HepG2 (cell line): ENCODE data around the gene MRPL20. TPM values are rescaled to one million over a fixed set of nuclear protein-coding genes. Genes with fewer than 3 reads are reported as not detected.

Source experiments
- AKAP8 ChIP-seq: sonication (generic); formaldehyde crosslinking; IDR thresholded peaks from 2 replicates; pipeline ENCODE4 v1.5.1; 2020; ENCODE audit warnings: mild to moderate bottlenecking, missing genetic modification reagents
- ATF3 ChIP-seq: sonication (generic); formaldehyde crosslinking; IDR thresholded peaks from 2 replicates; pipeline ENCODE4 v1.4.0; 2020; ENCODE audit warnings: missing genetic modification reagents
- ISX ChIP-seq: sonication (generic); formaldehyde crosslinking; conservative IDR thresholded peaks from 2 replicates; pipeline ENCODE4 v1.5.0; 2020; ENCODE audit warnings: missing genetic modification reagents
- MTA3 ChIP-seq: sonication (generic); formaldehyde crosslinking; IDR thresholded peaks from 2 replicates; pipeline ENCODE4 v1.4.0; 2020; ENCODE audit warnings: missing genetic modification reagents
- PHF5A ChIP-seq: IDR thresholded peaks from one replicate; pipeline ENCODE4 v1.6.1; 2018; ENCODE audit warnings: low read depth, missing genetic modification reagents; ENCODE audit not compliant: unreplicated experiment
- POGK ChIP-seq: sonication (generic); formaldehyde crosslinking; conservative IDR thresholded peaks from 2 replicates; pipeline ENCODE4 v1.8.0; 2022; ENCODE audit warnings: mild to moderate bottlenecking, moderate library complexity, missing genetic modification reagents
- RCOR2 ChIP-seq: IDR thresholded peaks from 2 replicates; pipeline ENCODE4 v1.6.1; 2016; ENCODE audit warnings: missing biosample characterization, missing genetic modification reagents
- SCMH1 ChIP-seq: sonication (generic); formaldehyde crosslinking; IDR thresholded peaks from 2 replicates; pipeline ENCODE4 v1.9.0; 2021; ENCODE audit warnings: missing genetic modification reagents, mild to moderate bottlenecking, borderline replicate concordance
- ZBTB34 ChIP-seq: sonication (generic); formaldehyde crosslinking; IDR thresholded peaks from 2 replicates; pipeline ENCODE4 v1.8.0; 2022; ENCODE audit warnings: mild to moderate bottlenecking, missing genetic modification reagents
- ZBTB42 ChIP-seq: sonication (generic); formaldehyde crosslinking; IDR thresholded peaks from 2 replicates; pipeline ENCODE4 v1.5.0; 2020; ENCODE audit warnings: mild to moderate bottlenecking, missing genetic modification reagents
- ZNF124 ChIP-seq: sonication (generic); formaldehyde crosslinking; IDR thresholded peaks from 2 replicates; pipeline ENCODE4 v1.4.0; 2020; ENCODE audit warnings: missing genetic modification reagents
- ZNF451 ChIP-seq: sonication (generic); formaldehyde crosslinking; IDR thresholded peaks from 2 replicates; pipeline ENCODE4 v1.5.0; 2020; ENCODE audit warnings: mild to moderate bottlenecking, missing genetic modification reagents
- ZNF503 ChIP-seq: sonication (generic); formaldehyde crosslinking; IDR thresholded peaks from 2 replicates; pipeline ENCODE4 v1.4.0; 2020; ENCODE audit warnings: missing genetic modification reagents
- ZNF570 ChIP-seq: sonication (generic); formaldehyde crosslinking; IDR thresholded peaks from 2 replicates; pipeline ENCODE4 v1.4.0; 2020; ENCODE audit warnings: mild to moderate bottlenecking, missing genetic modification reagents, borderline replicate concordance
- ZNF615 ChIP-seq: sonication (generic); formaldehyde crosslinking; IDR thresholded peaks from 2 replicates; pipeline ENCODE4 v1.5.0; 2020; ENCODE audit warnings: mild to moderate bottlenecking, missing genetic modification reagents, borderline replicate concordance
- ZNF652 ChIP-seq: IDR thresholded peaks from 2 replicates; pipeline ENCODE4 v1.6.1; 2016; ENCODE audit warnings: low read depth, borderline replicate concordance
- polyA plus RNA-seq, 8 experiments: library from polyadenylated mRNA; depleted of rRNA in 3 of 8; stranded (reverse) in 7 of 8; unstranded in 1 of 8; fragments of >200 nt; fragmentation: Illumina TruSeq in 4 of 8; extraction: Trizol in 4 of 8; gene quantifications; 2 replicates each; pipeline versions ENCODE4 v1.2.1 to v1.2.3, GENCODE V29; 2011 to 2016; ENCODE audit warnings: low read depth in 4 of 8, missing spikeins in 1 of 8, mixed read lengths in 1 of 8; ENCODE audit not compliant: insufficient read depth in 1 of 8
- total RNA-seq, 5 experiments: library from RNA; depleted of rRNA; stranded (reverse); fragments of >200 nt; fragmentation: Illumina TruSeq; extraction: Trizol; gene quantifications; 2 replicates each; pipeline ENCODE4 v1.2.3, GENCODE V29; 2016; ENCODE audit warnings: low read depth in 1 of 5
- TF ChIP-seq, protein P1 (sequence below): sonication (generic); formaldehyde crosslinking; IDR thresholded peaks from 2 replicates; pipeline ENCODE4 v1.8.0; 2022; ENCODE audit warnings: missing genetic modification reagents, mild to moderate bottlenecking, inconsistent platforms, borderline replicate concordance
- TF ChIP-seq, protein P2 (sequence below): sonication (generic); formaldehyde crosslinking; IDR thresholded peaks from 2 replicates; pipeline ENCODE4 v1.5.0; 2020; ENCODE audit warnings: missing genetic modification reagents
- TF ChIP-seq, protein P3 (sequence below): sonication (generic); formaldehyde crosslinking; IDR thresholded peaks from 2 replicates; pipeline ENCODE4 v1.8.1; 2022; ENCODE audit warnings: mild to moderate bottlenecking, missing genetic modification reagents

MRPL20 gene
- total and polyA plus RNA-seq, 2 of the 13 experiments (the other 11 are each of a cell fraction or from before 2014, with no cell fraction given): 59.2 to 127 TPM

DNA sequence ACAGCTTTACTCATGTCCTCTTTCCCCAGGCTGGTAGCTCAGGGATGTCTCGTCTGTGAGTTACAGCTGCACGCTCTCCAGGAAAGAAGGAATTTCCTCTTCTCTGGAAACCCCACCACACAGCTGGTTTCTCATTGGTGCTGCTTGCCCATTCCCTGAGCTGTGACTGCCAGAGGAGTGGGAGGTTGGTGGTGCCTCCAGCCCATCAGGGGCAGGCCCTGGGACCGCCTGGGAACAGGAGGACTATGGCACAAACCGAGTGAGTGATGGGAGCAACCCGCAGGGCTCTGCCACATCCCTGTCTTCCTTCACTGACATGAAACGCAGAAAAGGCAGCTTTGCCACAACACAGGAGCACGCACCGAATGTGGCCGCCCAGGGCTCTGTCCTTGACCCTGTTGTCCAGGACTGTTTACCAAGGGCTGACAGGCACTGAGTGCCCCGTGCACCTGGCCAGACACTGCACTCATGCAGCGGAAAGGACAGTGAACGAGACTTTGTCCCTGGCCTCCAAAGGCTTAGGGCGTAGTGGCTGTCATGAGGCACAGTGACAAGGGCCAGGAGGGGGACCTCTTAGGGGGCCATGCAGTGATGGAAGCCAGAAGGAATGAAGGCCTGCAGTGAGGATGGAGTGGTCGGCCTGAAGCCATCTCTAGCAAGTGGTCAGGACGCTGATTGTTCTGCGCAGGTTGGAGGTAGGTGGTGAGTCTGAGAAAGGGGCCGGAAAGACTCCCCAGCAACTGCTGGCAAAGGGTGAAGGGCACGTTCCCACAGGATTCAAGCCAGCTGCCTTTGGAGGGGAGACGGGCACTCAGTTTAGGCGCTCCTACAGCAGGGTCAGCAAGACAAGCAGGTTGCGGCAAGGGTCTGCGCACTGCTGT, 6.3 kb downstream of the MRPL20 start (continued):
- TF ChIP-seq, protein P1, sequence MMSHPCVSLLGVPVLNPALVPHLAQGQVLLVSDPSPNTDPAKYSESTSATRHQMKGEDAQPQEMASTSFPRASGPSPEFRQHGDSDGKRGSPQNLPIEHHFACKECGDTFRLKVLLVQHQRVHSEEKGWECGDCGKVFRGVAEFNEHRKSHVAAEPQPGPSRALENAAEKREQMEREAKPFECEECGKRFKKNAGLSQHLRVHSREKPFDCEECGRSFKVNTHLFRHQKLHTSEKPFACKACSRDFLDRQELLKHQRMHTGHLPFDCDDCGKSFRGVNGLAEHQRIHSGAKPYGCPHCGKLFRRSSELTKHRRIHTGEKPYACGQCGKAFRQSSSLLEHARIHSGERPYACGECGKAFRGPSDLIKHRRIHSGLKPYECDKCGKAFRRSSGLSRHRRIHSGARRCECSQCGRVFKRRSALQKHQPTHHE: peak; percentile 89
- TF ChIP-seq ZNF570 (CRISPR knock-in tag) (no peak), ZNF615 (CRISPR knock-in tag) (no peak), SCMH1 (CRISPR knock-in tag) (no peak), PHF5A (CRISPR knock-in tag) (peak; percentile 99), AKAP8 (peak; percentile 99), ZNF503 (peak; percentile 84), ZNF451 (CRISPR knock-in tag) (peak; percentile 89), MTA3 (CRISPR knock-in tag) (no peak), RCOR2 (CRISPR knock-in tag) (peak; percentile 73; the same call in 1 of the 2 replicates), ZBTB34 (peak; percentile 97), ATF3 (peak; percentile 62), POGK (CRISPR knock-in tag) (peak; percentile 88), ZNF124 (CRISPR knock-in tag) (peak; percentile 90), ISX (CRISPR knock-in tag) (no peak), ZNF652 (peak; percentile 55; the same call in 1 of the 2 replicates), ZBTB42 (CRISPR knock-in tag) (no peak)
- TF ChIP-seq, protein P2, sequence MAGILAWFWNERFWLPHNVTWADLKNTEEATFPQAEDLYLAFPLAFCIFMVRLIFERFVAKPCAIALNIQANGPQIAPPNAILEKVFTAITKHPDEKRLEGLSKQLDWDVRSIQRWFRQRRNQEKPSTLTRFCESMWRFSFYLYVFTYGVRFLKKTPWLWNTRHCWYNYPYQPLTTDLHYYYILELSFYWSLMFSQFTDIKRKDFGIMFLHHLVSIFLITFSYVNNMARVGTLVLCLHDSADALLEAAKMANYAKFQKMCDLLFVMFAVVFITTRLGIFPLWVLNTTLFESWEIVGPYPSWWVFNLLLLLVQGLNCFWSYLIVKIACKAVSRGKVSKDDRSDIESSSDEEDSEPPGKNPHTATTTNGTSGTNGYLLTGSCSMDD: 0 out of 2 replicates have a peak, but pooled peaks have one; percentile 59
- TF ChIP-seq, protein P3, sequence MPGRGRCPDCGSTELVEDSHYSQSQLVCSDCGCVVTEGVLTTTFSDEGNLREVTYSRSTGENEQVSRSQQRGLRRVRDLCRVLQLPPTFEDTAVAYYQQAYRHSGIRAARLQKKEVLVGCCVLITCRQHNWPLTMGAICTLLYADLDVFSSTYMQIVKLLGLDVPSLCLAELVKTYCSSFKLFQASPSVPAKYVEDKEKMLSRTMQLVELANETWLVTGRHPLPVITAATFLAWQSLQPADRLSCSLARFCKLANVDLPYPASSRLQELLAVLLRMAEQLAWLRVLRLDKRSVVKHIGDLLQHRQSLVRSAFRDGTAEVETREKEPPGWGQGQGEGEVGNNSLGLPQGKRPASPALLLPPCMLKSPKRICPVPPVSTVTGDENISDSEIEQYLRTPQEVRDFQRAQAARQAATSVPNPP (CRISPR knock-in tag): peak; percentile 55; the same call in 1 of the 2 replicates
